Endodermal cell (in vitro differentiated cells): Measurements from ENCODE around the gene ARAP3. TPM values are rescaled to one million over a fixed set of nuclear protein-coding genes. Genes with fewer than 3 reads are reported as not detected.
A peak's percentile ranks its signal among the peaks of the same experiment; 100 is the strongest.

Experiments used
- DNase-seq: peaks from one replicate; pipeline ENCODE4 v3.0.0-alpha.2; 2017
- H3K27ac ChIP-seq: 2 replicates; pipeline ENCODE4 v1.5.1; 2013; ENCODE audit warnings: mild to moderate bottlenecking, low read depth, low read length, moderate library complexity
- H3K27me3 ChIP-seq: 2 replicates; pipeline ENCODE4 v1.6.1; 2013; ENCODE audit warnings: mild to moderate bottlenecking, low read length, moderate library complexity; ENCODE audit not compliant: insufficient read depth, control insufficient read depth, poor library complexity, severe bottlenecking
- H3K36me3 ChIP-seq: 2 replicates; pipeline ENCODE4 v1.7.0; 2013; ENCODE audit warnings: mild to moderate bottlenecking, low read length, moderate library complexity; ENCODE audit not compliant: control insufficient read depth, insufficient read depth
- H3K4me1 ChIP-seq: one replicate; pipeline ENCODE4 v1.7.0; 2013; ENCODE audit warnings: low read length; ENCODE audit not compliant: control insufficient read depth, insufficient read depth
- H3K4me3 ChIP-seq: 2 replicates; pipeline ENCODE4 v1.5.1; 2013; ENCODE audit warnings: mild to moderate bottlenecking, low read length, moderate library complexity
- H3K9ac ChIP-seq: 2 replicates; pipeline ENCODE4 v1.6.1; 2013; ENCODE audit warnings: mild to moderate bottlenecking, low read length, moderate library complexity; ENCODE audit not compliant: poor library complexity, severe bottlenecking; ENCODE audit errors: extremely low read depth
- H3K9me3 ChIP-seq: 2 replicates; pipeline ENCODE4 v1.6.1; 2013; ENCODE audit warnings: mild to moderate bottlenecking, low read length, moderate library complexity; ENCODE audit not compliant: control insufficient read depth
- H3K27ac Mint-ChIP-seq: 2 replicates; pipeline ENCODE4 v1.8.0; 2020; ENCODE audit warnings: mixed read lengths
- H3K27me3 Mint-ChIP-seq: 2 replicates; pipeline ENCODE4 v1.8.0; 2021; ENCODE audit warnings: mild to moderate bottlenecking, mixed read lengths; ENCODE audit not compliant: insufficient read depth
- H3K36me3 Mint-ChIP-seq: 2 replicates; pipeline ENCODE4 v1.8.0; 2020; ENCODE audit warnings: low read depth, mixed read lengths
- H3K4me1 Mint-ChIP-seq: 2 replicates; pipeline ENCODE4 v1.8.0; 2020; ENCODE audit warnings: mixed read lengths
- H3K4me3 Mint-ChIP-seq: 2 replicates; pipeline ENCODE4 v1.8.0; 2020; ENCODE audit warnings: mild to moderate bottlenecking, moderate library complexity, mixed read lengths
- H3K9me3 Mint-ChIP-seq: 2 replicates; pipeline ENCODE4 v1.8.0; 2020; ENCODE audit warnings: mild to moderate bottlenecking, mixed read lengths
- WGBS, 2 experiments: methylation state at CpG; one replicate each; pipeline versions ENCODE4 v1.1.5 to v1.1.7; 2013; ENCODE audit warnings: missing lambda C conversion rate in 2 of 2, mixed read lengths in 1 of 2; ENCODE audit not compliant: insufficient coverage in 1 of 2, insufficient read length in 1 of 2; 5-methylcytosine and 5-hydroxymethylcytosine counted together
- total RNA-seq, 2 donors: library from RNA; stranded (reverse); fragmentation: NEBNext Ultra II Directional in 1 of 2; extraction: Animal tissue kit (Norgen Biotek cat#: 25700) in 1 of 2; gene quantifications; 2 replicates in 1 of 2; 3 replicates in 1 of 2; pipeline ENCODE4 v1.2.1, GENCODE V29; 2021
- TF ChIP-seq, protein P1 (sequence below): fragments of 200-600 bp; sonication (generic); conservative IDR thresholded peaks from 2 replicates; pipeline ENCODE4 v1.5.0; 2021; ENCODE audit warnings: antibody characterized with exemption, mild to moderate bottlenecking

The ARAP3 gene
- total RNA-seq, 2 donors from 2014 or later, result 32.5 to 41.3 TPM

DNA sequence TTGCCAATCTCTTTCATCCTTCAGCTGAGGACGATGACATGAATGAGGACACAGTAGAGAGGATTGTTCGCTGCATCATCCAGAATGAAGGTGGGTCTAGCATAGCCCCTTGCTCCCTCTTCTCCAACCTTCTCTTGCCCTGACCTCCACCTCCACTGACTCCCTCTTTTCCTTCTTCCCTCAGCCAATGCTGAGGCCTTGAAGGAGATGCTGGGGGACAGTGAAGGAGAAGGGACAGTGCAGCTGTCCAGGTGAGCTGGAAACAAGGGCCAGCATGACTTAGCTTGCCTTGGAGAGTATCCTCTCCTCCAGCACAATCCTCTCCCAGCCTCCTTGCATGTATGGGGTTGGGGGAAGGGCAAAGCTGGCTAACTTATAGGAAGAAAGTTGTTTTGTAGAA is 43.3 kb downstream of the ARAP3 start:
- no peak overlapping the region for H3K27ac ChIP-seq
- H3K36me3 ChIP-seq, result peaks cover 15% of the 10 kb centered on the region
- H3K4me1 Mint-ChIP-seq, result peaks cover 19% of the 10 kb centered on the region
- peaks cover 12% of the 10 kb centered on the region for H3K27me3 ChIP-seq
- peaks cover 5% of the 10 kb centered on the region for H3K36me3 Mint-ChIP-seq
- no peak for DNase-seq
- H3K9ac ChIP-seq, result no peak overlapping the region
- H3K4me1 ChIP-seq, result no peaks in the 10 kb centered on the region
- no peak overlapping the region for H3K27ac Mint-ChIP-seq
- no peak overlapping the region for H3K4me3 ChIP-seq
- H3K27me3 Mint-ChIP-seq, result peaks cover 6% of the 10 kb centered on the region
- H3K9me3 ChIP-seq, result no peaks in the 10 kb centered on the region
- peak overlapping the region; percentile 91 for H3K4me3 Mint-ChIP-seq
- H3K9me3 Mint-ChIP-seq, result no peaks in the 10 kb centered on the region
- 80 to 100% methylated on average over 1 to 2 of the region's 2 CpGs for WGBS, 2 experiments
- TF ChIP-seq, protein P1, sequence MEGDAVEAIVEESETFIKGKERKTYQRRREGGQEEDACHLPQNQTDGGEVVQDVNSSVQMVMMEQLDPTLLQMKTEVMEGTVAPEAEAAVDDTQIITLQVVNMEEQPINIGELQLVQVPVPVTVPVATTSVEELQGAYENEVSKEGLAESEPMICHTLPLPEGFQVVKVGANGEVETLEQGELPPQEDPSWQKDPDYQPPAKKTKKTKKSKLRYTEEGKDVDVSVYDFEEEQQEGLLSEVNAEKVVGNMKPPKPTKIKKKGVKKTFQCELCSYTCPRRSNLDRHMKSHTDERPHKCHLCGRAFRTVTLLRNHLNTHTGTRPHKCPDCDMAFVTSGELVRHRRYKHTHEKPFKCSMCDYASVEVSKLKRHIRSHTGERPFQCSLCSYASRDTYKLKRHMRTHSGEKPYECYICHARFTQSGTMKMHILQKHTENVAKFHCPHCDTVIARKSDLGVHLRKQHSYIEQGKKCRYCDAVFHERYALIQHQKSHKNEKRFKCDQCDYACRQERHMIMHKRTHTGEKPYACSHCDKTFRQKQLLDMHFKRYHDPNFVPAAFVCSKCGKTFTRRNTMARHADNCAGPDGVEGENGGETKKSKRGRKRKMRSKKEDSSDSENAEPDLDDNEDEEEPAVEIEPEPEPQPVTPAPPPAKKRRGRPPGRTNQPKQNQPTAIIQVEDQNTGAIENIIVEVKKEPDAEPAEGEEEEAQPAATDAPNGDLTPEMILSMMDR, result no peak

DNA sequence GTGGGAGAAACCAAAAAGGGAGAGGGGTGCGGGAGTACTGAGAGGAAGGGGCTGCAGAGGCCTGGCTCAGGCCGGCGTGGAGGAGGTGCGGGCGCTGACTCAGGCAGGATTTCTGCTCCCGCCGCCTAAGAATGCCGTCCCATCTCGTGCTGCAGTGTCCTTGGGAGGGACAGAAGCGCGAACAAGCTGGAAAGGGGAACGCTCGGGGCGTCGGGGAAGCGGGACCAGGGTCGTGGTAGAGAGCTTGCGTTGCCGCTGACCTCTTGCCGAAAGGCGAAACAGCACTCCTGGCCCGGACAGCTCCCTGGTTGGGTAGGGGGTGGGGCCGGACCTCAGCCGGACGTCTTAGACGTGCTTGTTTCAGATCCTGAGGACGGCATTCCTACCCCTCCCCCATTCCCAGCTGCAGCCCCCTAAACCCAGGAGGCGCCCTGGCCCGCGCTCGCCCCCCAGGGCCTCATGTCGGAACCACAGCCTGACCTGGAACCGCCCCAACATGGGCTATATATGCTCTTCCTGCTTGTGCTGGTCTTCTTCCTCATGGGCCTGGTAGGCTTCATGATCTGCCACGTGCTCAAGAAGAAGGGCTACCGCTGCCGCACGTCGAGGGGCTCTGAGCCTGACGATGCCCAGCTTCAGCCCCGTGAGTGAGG is 44.1 kb downstream of the ARAP3 start:
- DNase-seq, result peak; percentile 96
- no peaks in the 10 kb centered on the region for H3K4me1 ChIP-seq
- peaks cover 18% of the 10 kb centered on the region for H3K36me3 ChIP-seq
- Mint-ChIP-seq H3K36me3 (peaks cover 6% of the 10 kb centered on the region), H3K27me3 (peaks cover 6% of the 10 kb centered on the region), H3K9me3 (no peaks in the 10 kb centered on the region), H3K4me1 (peaks cover 19% of the 10 kb centered on the region), H3K27ac (no peak overlapping the region), H3K4me3 (peak overlapping the region; percentile 91)
- TF ChIP-seq, protein P1, result peak; percentile 63
- 10 to 23% methylated on average over 11 to 40 of the region's 40 CpGs for WGBS, 2 experiments
- peak overlapping the region; percentile 96 for H3K4me3 ChIP-seq
- peak overlapping the region; percentile 11 for H3K9ac ChIP-seq
- H3K9me3 ChIP-seq, result no peaks in the 10 kb centered on the region
- H3K27ac ChIP-seq, result no peak overlapping the region
- peaks cover 12% of the 10 kb centered on the region for H3K27me3 ChIP-seq

- peaks cover 12% of the 10 kb centered on the region for H3K27me3 ChIP-seq
- H3K27ac ChIP-seq, result no peak overlapping the region
- no peaks in the 10 kb centered on the region for H3K9me3 Mint-ChIP-seq
- H3K9me3 ChIP-seq, result no peaks in the 10 kb centered on the region
- H3K27me3 Mint-ChIP-seq, result peaks cover 6% of the 10 kb centered on the region
- H3K36me3 Mint-ChIP-seq, result peaks cover 6% of the 10 kb centered on the region
- no peak overlapping the region for H3K27ac Mint-ChIP-seq
- H3K36me3 ChIP-seq, result peaks cover 24% of the 10 kb centered on the region
- peaks cover 19% of the 10 kb centered on the region for H3K4me1 Mint-ChIP-seq
- peak overlapping the region; percentile 91 for H3K4me3 Mint-ChIP-seq
- WGBS, 2 experiments, result 0 to 1% methylated on average over 15 to 63 of the region's 63 CpGs
- no peaks in the 10 kb centered on the region for H3K4me1 ChIP-seq
- TF ChIP-seq, protein P1, result no peak
- peak overlapping the region; percentile 11 for H3K9ac ChIP-seq
- DNase-seq, result peak; percentile 77
- peak overlapping the region; percentile 96 for H3K4me3 ChIP-seq
These were observed 44.8 kb downstream of the ARAP3 start for GRCh38 chr5:141637123-141637766.
